Testis (tissue), 2 donors: Measurements from ENCODE around the gene CHRNA1.

ENCODE experiments used
- POLR2A ChIP-seq: fragments of 450-650 bp; IDR thresholded peaks from one replicate; pipeline ENCODE4 v1.6.1; 2017; ENCODE audit warnings: antibody characterized with exemption, mild to moderate bottlenecking, moderate library complexity
- TF ChIP-seq, protein P1 (sequence below), 3 experiments: fragments of 450-650 bp in 2 of 3; fragments of 200-600 bp in 1 of 3; sonication (generic) in 1 of 3; IDR thresholded peaks; one replicate each; pipeline ENCODE4 v1.5.1; 2016 to 2019; ENCODE audit warnings: antibody characterized with exemption in 3 of 3, mild to moderate bottlenecking in 2 of 3, moderate library complexity in 1 of 3

- TF ChIP-seq, protein P1, sequence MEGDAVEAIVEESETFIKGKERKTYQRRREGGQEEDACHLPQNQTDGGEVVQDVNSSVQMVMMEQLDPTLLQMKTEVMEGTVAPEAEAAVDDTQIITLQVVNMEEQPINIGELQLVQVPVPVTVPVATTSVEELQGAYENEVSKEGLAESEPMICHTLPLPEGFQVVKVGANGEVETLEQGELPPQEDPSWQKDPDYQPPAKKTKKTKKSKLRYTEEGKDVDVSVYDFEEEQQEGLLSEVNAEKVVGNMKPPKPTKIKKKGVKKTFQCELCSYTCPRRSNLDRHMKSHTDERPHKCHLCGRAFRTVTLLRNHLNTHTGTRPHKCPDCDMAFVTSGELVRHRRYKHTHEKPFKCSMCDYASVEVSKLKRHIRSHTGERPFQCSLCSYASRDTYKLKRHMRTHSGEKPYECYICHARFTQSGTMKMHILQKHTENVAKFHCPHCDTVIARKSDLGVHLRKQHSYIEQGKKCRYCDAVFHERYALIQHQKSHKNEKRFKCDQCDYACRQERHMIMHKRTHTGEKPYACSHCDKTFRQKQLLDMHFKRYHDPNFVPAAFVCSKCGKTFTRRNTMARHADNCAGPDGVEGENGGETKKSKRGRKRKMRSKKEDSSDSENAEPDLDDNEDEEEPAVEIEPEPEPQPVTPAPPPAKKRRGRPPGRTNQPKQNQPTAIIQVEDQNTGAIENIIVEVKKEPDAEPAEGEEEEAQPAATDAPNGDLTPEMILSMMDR (IDR thresholded peaks at IDR 0.05), result no peak
- no peak for TF ChIP-seq POLR2A
These were observed 24.1 kb upstream of the CHRNA1 start for GRCh38 chr2:174788291-174788929.
